IMR-90 (cell line): ENCODE results near the gene PLA2G3. TPM values are rescaled to one million over a fixed set of nuclear protein-coding genes. Genes with fewer than 3 reads are reported as not detected.

ENCODE experiments used
- ATAC-seq: fragments of 200-7000 bp; cut with Tn5 transposase; 2 replicates; pipeline ENCODE4 v1.9.1; 2020; ENCODE audit warnings: low read depth, mild to moderate bottlenecking, moderate library complexity
- BruUV-seq: library from RNA; stranded (reverse); fragments of 400-500 nt; replicated peaks from 2 replicates; lab custom pipeline; 2021; lab: Mats Ljungman, UMichigan
- CTCF ChIA-PET: fragments of 300-600 bp; formaldehyde crosslinking; extraction: SDS; loops from one replicate; lab custom pipeline; 2021; ENCODE audit warnings: antibody characterized with exemption; lab: Yijun Ruan, JAX
- POLR2A ChIA-PET: fragments of 300-600 bp; sonication (Branson Sonifier 250); formaldehyde crosslinking; loops from one replicate; lab custom pipeline; 2022; ENCODE audit warnings: antibody characterized with exemption; ENCODE audit not compliant: unreplicated experiment; lab: Charles Lee
- DNase-seq: peaks from one replicate; pipeline ENCODE4 v3.0.0; 2013
- H2AFZ ChIP-seq: replicated peaks from 2 replicates; pipeline ENCODE3; 2013; ENCODE audit warnings: low read length, mild to moderate bottlenecking; ENCODE audit not compliant: poor library complexity
- H2AK5ac ChIP-seq: 2 replicates; pipeline ENCODE4 v1.6.1; 2013; ENCODE audit warnings: low read depth, low read length, inconsistent platforms
- H2AK9ac ChIP-seq: replicated peaks from 2 replicates; pipeline ENCODE3; 2013; ENCODE audit warnings: mild to moderate bottlenecking, low read depth, low read length, moderate library complexity; ENCODE audit not compliant: poor library complexity
- H2BK120ac ChIP-seq: 2 replicates; pipeline ENCODE4 v1.6.1; 2013; ENCODE audit warnings: low read depth, low read length, inconsistent platforms
- H2BK15ac ChIP-seq: 3 replicates; pipeline ENCODE4 v1.6.1; 2013; ENCODE audit warnings: low read depth, low read length, inconsistent platforms
- H2BK20ac ChIP-seq: 2 replicates; pipeline ENCODE4 v1.6.1; 2013; ENCODE audit warnings: low read depth, mild to moderate bottlenecking, inconsistent platforms, low read length, moderate library complexity
- H2BK5ac ChIP-seq: 2 replicates; pipeline ENCODE4 v1.6.1; 2013; ENCODE audit warnings: mild to moderate bottlenecking, low read depth, low read length, inconsistent platforms; ENCODE audit not compliant: poor library complexity, severe bottlenecking
- H3K14ac ChIP-seq: replicated peaks from 2 replicates; pipeline ENCODE4 v1.6.1; 2013; ENCODE audit warnings: low read depth, low read length, inconsistent platforms
- H3K18ac ChIP-seq: 2 replicates; pipeline ENCODE4 v1.6.1; 2013; ENCODE audit warnings: low read depth, low read length, control low read depth
- H3K23ac ChIP-seq: 2 replicates; pipeline ENCODE4 v1.6.1; 2013; ENCODE audit warnings: low read depth, low read length, inconsistent platforms
- H3K27ac ChIP-seq: 2 replicates; pipeline ENCODE4 v1.5.1; 2013; ENCODE audit warnings: mild to moderate bottlenecking, control low read depth, low read length; ENCODE audit not compliant: insufficient read depth
- H3K27me3 ChIP-seq: 2 replicates; pipeline ENCODE4 v1.6.1; 2013; ENCODE audit warnings: low read length; ENCODE audit not compliant: control insufficient read depth, insufficient read depth
- H3K36me3 ChIP-seq: 2 replicates; pipeline ENCODE4 v1.6.1; 2013; ENCODE audit warnings: low read length, mixed read lengths; ENCODE audit not compliant: control insufficient read depth, insufficient read depth
- H3K4ac ChIP-seq: 2 replicates; pipeline ENCODE4 v1.6.1; 2013; ENCODE audit warnings: low read depth, low read length, inconsistent platforms
- H3K4me1 ChIP-seq: 2 replicates; pipeline ENCODE4 v1.6.1; 2013; ENCODE audit warnings: low read length, mixed read lengths; ENCODE audit not compliant: control insufficient read depth, insufficient read depth
- H3K4me2 ChIP-seq: 2 replicates; pipeline ENCODE4 v1.6.1; 2013; ENCODE audit warnings: low read depth, mild to moderate bottlenecking, control low read depth, low read length, moderate library complexity
- H3K4me3 ChIP-seq: 2 replicates; pipeline ENCODE4 v1.5.1; 2013; ENCODE audit warnings: low read depth, mild to moderate bottlenecking, control low read depth, low read length, moderate library complexity; ENCODE audit not compliant: insufficient read depth
- H3K56ac ChIP-seq: 2 replicates; pipeline ENCODE4 v1.6.1; 2013; ENCODE audit warnings: low read length, inconsistent platforms; ENCODE audit not compliant: insufficient read depth; ENCODE audit errors: extremely low read depth
- H3K79me1 ChIP-seq, 2 experiments: 2 replicates each; pipeline ENCODE4 v1.6.1; 2013; ENCODE audit warnings: low read length in 2 of 2, inconsistent platforms in 1 of 2, low read depth in 1 of 2
- H3K9ac ChIP-seq: 2 replicates; pipeline ENCODE4 v1.6.1; 2013; ENCODE audit warnings: low read depth, low read length, control low read depth
- H3K9me1 ChIP-seq: 2 replicates; pipeline ENCODE4 v1.6.1; 2013; ENCODE audit warnings: low read length, inconsistent platforms; ENCODE audit not compliant: insufficient read depth
- H3K9me3 ChIP-seq: 2 replicates; pipeline ENCODE4 v1.6.1; 2013; ENCODE audit warnings: low read length; ENCODE audit not compliant: control insufficient read depth, insufficient read depth
- H4K20me1 ChIP-seq: 2 replicates; pipeline ENCODE4 v1.6.1; 2013; ENCODE audit warnings: low read length, inconsistent platforms; ENCODE audit not compliant: insufficient read depth
- H4K5ac ChIP-seq: 2 replicates; pipeline ENCODE4 v1.6.1; 2013; ENCODE audit warnings: mild to moderate bottlenecking, low read depth, low read length, control low read depth
- H4K8ac ChIP-seq, 2 experiments: 2 replicates each; pipeline ENCODE4 v1.6.1; 2013; ENCODE audit warnings: low read depth in 2 of 2, low read length in 2 of 2, control low read depth in 1 of 2, inconsistent platforms in 1 of 2
- H4K91ac ChIP-seq: 2 replicates; pipeline ENCODE4 v1.6.1; 2013; ENCODE audit warnings: low read depth, low read length, inconsistent platforms; ENCODE audit not compliant: insufficient read depth
- BHLHE40 ChIP-seq: fragments of 150-350 bp; IDR thresholded peaks from 2 replicates; pipeline ENCODE4 v1.6.1; 2016; ENCODE audit warnings: mild to moderate bottlenecking, low read depth, low read length
- CEBPB ChIP-seq: IDR thresholded peaks from 2 replicates; pipeline ENCODE4 v1.6.1; 2012; ENCODE audit warnings: low read depth, low read length, improper control_type of control experiment
- CHD1 ChIP-seq: IDR thresholded peaks from 2 replicates; pipeline ENCODE4 v1.6.1; 2012; ENCODE audit warnings: low read depth, low read length, improper control_type of control experiment
- CTCF ChIP-seq: conservative IDR thresholded peaks from 2 replicates; pipeline ENCODE4 v1.5.1; 2012; ENCODE audit warnings: mild to moderate bottlenecking, low read depth, low read length, improper control_type of control experiment
- FOS ChIP-seq: fragments of 150-350 bp; IDR thresholded peaks from 2 replicates; pipeline ENCODE4 v1.6.1; 2016; ENCODE audit warnings: low read depth, low read length
- MAFK ChIP-seq: IDR thresholded peaks from 2 replicates; pipeline ENCODE4 v1.6.1; 2012; ENCODE audit warnings: low read depth, low read length, improper control_type of control experiment
- MAZ ChIP-seq: IDR thresholded peaks from 2 replicates; pipeline ENCODE4 v1.6.1; 2012; ENCODE audit warnings: low read depth, mild to moderate bottlenecking, low read length, improper control_type of control experiment, moderate library complexity, borderline replicate concordance
- MXI1 ChIP-seq: IDR thresholded peaks from 2 replicates; pipeline ENCODE4 v1.6.1; 2012; ENCODE audit warnings: low read depth, mild to moderate bottlenecking, low read length, moderate library complexity, borderline replicate concordance
- NFE2L2 ChIP-seq: fragments of 150-350 bp; IDR thresholded peaks from 2 replicates; pipeline ENCODE4 v1.6.1; 2016; ENCODE audit warnings: low read depth, mild to moderate bottlenecking, low read length
- POLR2A ChIP-seq: IDR thresholded peaks from 2 replicates; pipeline ENCODE4 v1.6.1; 2012; ENCODE audit warnings: mild to moderate bottlenecking, low read depth, low read length
- RAD21 ChIP-seq: IDR thresholded peaks from 2 replicates; pipeline ENCODE4 v1.6.1; 2012; ENCODE audit warnings: low read length, improper control_type of control experiment
- RCOR1 ChIP-seq: IDR thresholded peaks from 2 replicates; pipeline ENCODE4 v1.6.1; 2012; ENCODE audit warnings: mild to moderate bottlenecking, low read length, improper control_type of control experiment; ENCODE audit not compliant: insufficient replicate concordance
- RFX5 ChIP-seq: IDR thresholded peaks from 2 replicates; pipeline ENCODE4 v1.8.0; 2012; ENCODE audit warnings: low read depth, mild to moderate bottlenecking, low read length, moderate library complexity
- SMC3 ChIP-seq: fragments of 150-350 bp; IDR thresholded peaks from 2 replicates; pipeline ENCODE4 v1.6.1; 2016; ENCODE audit warnings: low read depth, mild to moderate bottlenecking, antibody characterized with exemption, low read length, moderate library complexity
- WGBS, 2 experiments: methylation state at CpG; one replicate each; pipeline versions ENCODE4 v1.1.5 to v1.1.7; 2013; ENCODE audit warnings: missing lambda C conversion rate in 2 of 2; ENCODE audit not compliant: insufficient read length in 1 of 2; ENCODE audit errors: extremely low coverage in 2 of 2; 5-methylcytosine and 5-hydroxymethylcytosine counted together
- dilution Hi-C: fragments of 300-500 bp; cut with HindIII; formaldehyde crosslinking; loops from one replicate; pipeline ENCODE4 v1.14.3; 2018; ENCODE audit warnings: low sequenced_read_pairs; ENCODE audit not compliant: unreplicated experiment
- in situ Hi-C: fragments of 300-500 bp; cut with MboI; formaldehyde crosslinking; loops from 3 replicates; pipeline ENCODE4 v1.14.3; 2019; ENCODE audit warnings: low sequenced_read_pairs, inconsistent platforms, mixed read lengths
- intact Hi-C: fragments of 100-400 bp; cut with micrococcal nuclease; formaldehyde crosslinking; loops from 2 replicates; pipeline ENCODE4 v1.10.0; 2022
- polyA plus RNA-seq, 3 experiments: library from polyadenylated mRNA; depleted of rRNA; stranded (reverse); fragments of >200 nt; gene quantifications; 2 replicates each; pipeline ENCODE4 v1.2.3, GENCODE V29; 2012; ENCODE audit warnings: low replicate concordance in 1 of 3
- total RNA-seq: library from RNA; depleted of rRNA; stranded (reverse); fragments of >200 nt; gene quantifications from 2 replicates; pipeline ENCODE4 v1.2.3, GENCODE V29; 2012
- TF ChIP-seq, protein P1 (sequence below): fragments of 150-350 bp; IDR thresholded peaks from 2 replicates; pipeline ENCODE4 v1.6.1; 2017; ENCODE audit warnings: mild to moderate bottlenecking, antibody characterized with exemption, low read length, low read depth
- TF ChIP-seq, protein P2 (sequence below): fragments of 150-350 bp; IDR thresholded peaks from 2 replicates; pipeline ENCODE4 v1.6.1; 2016; ENCODE audit warnings: low read depth, mild to moderate bottlenecking, low read length, moderate library complexity, borderline replicate concordance

The PLA2G3 gene
- total and polyA plus RNA-seq, 2 of the 4 experiments (the other 2 are of a cell fraction): under 0.01 to 0.12 TPM

- peak overlapping the region; percentile 73 for H3K56ac ChIP-seq
- intact Hi-C loops (no loop called here), in situ Hi-C loops (no loop called here), dilution Hi-C loops (no loop called here)
- POLR2A ChIA-PET: interaction anchor here (0.5 kb wide), 1 partner anchor 8 kb away, joined by 10 read pairs; no protein-coding TSS in a partner anchor
- peak overlapping the region; percentile 97 for H2AK5ac ChIP-seq
- peak overlapping the region; percentile 85 for H2AK9ac ChIP-seq
- 80% methylated on average over 1 of the region's 2 CpGs; no CpG with 5 or more reads in 1 of the 2 experiments for WGBS, 2 experiments
- H4K5ac ChIP-seq: peak overlapping the region; percentile 74
- peak overlapping the region; percentile 76 for H2BK5ac ChIP-seq
- ATAC-seq (no peak), DNase-seq (no peak)
- CTCF ChIA-PET: interaction anchor here (0.5 to 1.0 kb wide), 2 partner anchors 21 to 60 kb away, joined by 3 read pairs; no protein-coding TSS in a partner anchor
- H3K4me3 ChIP-seq: no peak overlapping the region
- H3K4me2 ChIP-seq: no peak overlapping the region; the same call in 1 of the 2 replicates
- H2BK120ac ChIP-seq: peak overlapping the region; percentile 89
- peak overlapping the region; percentile 55 for H2BK20ac ChIP-seq
- peak overlapping the region; percentile 97 for H3K14ac ChIP-seq
- H4K8ac ChIP-seq: peak overlapping the region; percentile 56 to 85
- BruUV-seq: no TSS peak
- TF ChIP-seq CHD1 (no peak; the same call in 1 of the 2 replicates), CTCF (no peak), POLR2A (no peak; the same call in 1 of the 2 replicates), RFX5 (no peak), NFE2L2 (no peak), FOS (no peak), RCOR1 (no peak), SMC3 (no peak), MAZ (no peak), BHLHE40 (no peak), MAFK (no peak), RAD21 (no peak), CEBPB (no peak; the same call in 1 of the 2 replicates), MXI1 (no peak)
- TF ChIP-seq, protein P1, sequence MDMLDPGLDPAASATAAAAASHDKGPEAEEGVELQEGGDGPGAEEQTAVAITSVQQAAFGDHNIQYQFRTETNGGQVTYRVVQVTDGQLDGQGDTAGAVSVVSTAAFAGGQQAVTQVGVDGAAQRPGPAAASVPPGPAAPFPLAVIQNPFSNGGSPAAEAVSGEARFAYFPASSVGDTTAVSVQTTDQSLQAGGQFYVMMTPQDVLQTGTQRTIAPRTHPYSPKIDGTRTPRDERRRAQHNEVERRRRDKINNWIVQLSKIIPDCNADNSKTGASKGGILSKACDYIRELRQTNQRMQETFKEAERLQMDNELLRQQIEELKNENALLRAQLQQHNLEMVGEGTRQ: no peak
- TF ChIP-seq, protein P2, sequence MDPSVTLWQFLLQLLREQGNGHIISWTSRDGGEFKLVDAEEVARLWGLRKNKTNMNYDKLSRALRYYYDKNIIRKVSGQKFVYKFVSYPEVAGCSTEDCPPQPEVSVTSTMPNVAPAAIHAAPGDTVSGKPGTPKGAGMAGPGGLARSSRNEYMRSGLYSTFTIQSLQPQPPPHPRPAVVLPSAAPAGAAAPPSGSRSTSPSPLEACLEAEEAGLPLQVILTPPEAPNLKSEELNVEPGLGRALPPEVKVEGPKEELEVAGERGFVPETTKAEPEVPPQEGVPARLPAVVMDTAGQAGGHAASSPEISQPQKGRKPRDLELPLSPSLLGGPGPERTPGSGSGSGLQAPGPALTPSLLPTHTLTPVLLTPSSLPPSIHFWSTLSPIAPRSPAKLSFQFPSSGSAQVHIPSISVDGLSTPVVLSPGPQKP: no peak
- peak overlapping the region; percentile 90 for H3K23ac ChIP-seq
- H3K79me1 ChIP-seq: peaks cover 18 to 70% of the 10 kb centered on the region in 2 experiments; a peak in 3 of 4 replicates
- no peaks in the 10 kb centered on the region for H3K9me3 ChIP-seq
- H2BK15ac ChIP-seq: peak overlapping the region; percentile 81; the same call in 2 of the 3 replicates
- no peaks in the 10 kb centered on the region for H3K27me3 ChIP-seq
- H4K91ac ChIP-seq: peak overlapping the region; percentile 90
- peaks cover 55% of the 10 kb centered on the region for H3K4me1 ChIP-seq
- peaks cover 25% of the 10 kb centered on the region for H3K9me1 ChIP-seq
- H3K18ac ChIP-seq: peak overlapping the region; percentile 62
- peaks cover 51% of the 10 kb centered on the region for H3K36me3 ChIP-seq
- H3K4ac ChIP-seq: peak overlapping the region; percentile 96
- H4K20me1 ChIP-seq: peaks cover 25% of the 10 kb centered on the region
- H2AFZ ChIP-seq: no peak overlapping the region
- peak overlapping the region; percentile 40 for H3K27ac ChIP-seq
- peak overlapping the region; percentile 26 for H3K9ac ChIP-seq
Observed at GRCh38 chr22:31103111-31103510, 37.2 kb downstream of the PLA2G3 start.
